GM12874 (cell line): ENCODE results near the gene PREX1.

Experiments used
- TF ChIP-seq, protein P1 (sequence below): IDR thresholded peaks from 2 replicates; pipeline ENCODE4 v1.5.1; 2011; ENCODE audit warnings: low read depth, mild to moderate bottlenecking, control low read depth, low read length, moderate library complexity; ENCODE audit not compliant: insufficient read depth

PREX1 gene

DNA sequence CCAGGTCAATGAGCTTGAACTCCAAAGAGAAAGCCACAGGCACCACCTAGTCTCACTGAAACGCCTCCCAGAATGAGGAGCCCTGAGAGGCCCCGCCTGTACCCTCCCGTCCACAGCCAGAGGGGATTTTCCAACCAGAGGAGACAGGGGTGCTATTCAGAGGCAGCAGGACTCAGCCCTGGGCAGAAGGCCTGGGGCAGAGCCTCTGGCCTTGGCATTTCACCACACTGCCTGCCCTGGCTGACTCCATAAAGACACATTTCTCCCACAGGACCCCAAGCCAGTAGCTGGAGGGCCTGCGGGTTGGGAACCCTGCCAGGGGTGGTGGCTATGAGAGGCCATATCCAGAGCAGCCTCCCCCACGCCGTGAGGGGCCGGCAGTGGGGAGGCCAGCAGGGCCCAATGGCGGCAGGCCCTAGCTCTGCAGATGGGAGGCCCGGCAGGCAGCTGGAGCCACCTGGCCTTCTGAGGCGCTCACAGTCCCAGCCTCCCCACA is 159.3 kb downstream of the PREX1 start:
- TF ChIP-seq, protein P1, sequence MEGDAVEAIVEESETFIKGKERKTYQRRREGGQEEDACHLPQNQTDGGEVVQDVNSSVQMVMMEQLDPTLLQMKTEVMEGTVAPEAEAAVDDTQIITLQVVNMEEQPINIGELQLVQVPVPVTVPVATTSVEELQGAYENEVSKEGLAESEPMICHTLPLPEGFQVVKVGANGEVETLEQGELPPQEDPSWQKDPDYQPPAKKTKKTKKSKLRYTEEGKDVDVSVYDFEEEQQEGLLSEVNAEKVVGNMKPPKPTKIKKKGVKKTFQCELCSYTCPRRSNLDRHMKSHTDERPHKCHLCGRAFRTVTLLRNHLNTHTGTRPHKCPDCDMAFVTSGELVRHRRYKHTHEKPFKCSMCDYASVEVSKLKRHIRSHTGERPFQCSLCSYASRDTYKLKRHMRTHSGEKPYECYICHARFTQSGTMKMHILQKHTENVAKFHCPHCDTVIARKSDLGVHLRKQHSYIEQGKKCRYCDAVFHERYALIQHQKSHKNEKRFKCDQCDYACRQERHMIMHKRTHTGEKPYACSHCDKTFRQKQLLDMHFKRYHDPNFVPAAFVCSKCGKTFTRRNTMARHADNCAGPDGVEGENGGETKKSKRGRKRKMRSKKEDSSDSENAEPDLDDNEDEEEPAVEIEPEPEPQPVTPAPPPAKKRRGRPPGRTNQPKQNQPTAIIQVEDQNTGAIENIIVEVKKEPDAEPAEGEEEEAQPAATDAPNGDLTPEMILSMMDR = no peak

DNA sequence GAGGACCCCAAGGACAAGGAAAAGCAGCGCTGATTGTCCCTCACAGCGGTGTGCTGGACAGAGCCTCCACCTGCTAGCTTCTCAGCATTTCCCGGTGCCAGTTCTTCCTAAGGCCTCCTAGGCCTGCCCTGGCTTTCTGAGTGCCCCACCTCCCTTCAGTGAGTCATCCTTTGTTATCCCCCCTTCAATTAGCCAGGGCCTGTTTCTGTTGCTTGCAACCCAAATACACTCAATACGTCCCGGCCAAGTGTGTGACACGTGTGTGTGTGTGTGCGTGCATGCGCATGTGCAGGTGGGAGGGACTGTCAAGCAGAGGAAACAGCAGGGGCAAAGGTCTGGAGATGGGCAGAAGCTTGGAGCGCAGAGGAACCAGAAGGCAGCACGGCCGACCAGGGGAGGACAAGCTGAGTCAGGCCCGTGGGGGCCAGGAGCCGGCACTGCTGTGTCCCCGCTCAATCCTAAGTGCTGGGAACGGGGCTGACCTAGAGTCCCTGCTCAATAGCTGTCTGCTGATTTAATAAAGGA is 159.8 kb downstream of the PREX1 start:
- TF ChIP-seq, protein P1 = no peak

- TF ChIP-seq, protein P1 = no peak
Measured at GRCh38 chr20:48667481-48667880, 160.3 kb downstream of the PREX1 start.

GRCh38 chr20:48665785-48666184 is 162.0 kb downstream of the PREX1 start:
- TF ChIP-seq, protein P1 = no peak

DNA sequence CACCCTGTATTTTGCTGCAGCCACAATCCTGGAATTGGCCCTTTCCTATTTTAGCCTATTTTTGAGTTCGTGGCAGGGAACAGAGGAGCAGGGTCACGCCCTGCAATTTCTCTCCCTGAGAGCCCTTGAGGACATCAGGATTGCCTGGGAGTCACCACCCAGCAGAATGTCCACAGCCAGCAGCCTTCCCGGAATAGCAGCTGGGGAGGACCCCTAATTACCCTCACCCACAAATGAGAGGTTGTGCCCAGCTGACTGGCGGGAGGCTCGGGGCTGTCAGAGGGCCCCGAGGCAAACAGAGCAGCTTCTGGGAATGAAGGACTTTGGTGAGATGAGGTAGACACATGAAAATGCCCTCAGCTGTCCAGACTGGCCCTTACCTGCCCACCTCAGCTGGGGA is 165.1 kb downstream of the PREX1 start:
- TF ChIP-seq, protein P1 = no peak

DNA sequence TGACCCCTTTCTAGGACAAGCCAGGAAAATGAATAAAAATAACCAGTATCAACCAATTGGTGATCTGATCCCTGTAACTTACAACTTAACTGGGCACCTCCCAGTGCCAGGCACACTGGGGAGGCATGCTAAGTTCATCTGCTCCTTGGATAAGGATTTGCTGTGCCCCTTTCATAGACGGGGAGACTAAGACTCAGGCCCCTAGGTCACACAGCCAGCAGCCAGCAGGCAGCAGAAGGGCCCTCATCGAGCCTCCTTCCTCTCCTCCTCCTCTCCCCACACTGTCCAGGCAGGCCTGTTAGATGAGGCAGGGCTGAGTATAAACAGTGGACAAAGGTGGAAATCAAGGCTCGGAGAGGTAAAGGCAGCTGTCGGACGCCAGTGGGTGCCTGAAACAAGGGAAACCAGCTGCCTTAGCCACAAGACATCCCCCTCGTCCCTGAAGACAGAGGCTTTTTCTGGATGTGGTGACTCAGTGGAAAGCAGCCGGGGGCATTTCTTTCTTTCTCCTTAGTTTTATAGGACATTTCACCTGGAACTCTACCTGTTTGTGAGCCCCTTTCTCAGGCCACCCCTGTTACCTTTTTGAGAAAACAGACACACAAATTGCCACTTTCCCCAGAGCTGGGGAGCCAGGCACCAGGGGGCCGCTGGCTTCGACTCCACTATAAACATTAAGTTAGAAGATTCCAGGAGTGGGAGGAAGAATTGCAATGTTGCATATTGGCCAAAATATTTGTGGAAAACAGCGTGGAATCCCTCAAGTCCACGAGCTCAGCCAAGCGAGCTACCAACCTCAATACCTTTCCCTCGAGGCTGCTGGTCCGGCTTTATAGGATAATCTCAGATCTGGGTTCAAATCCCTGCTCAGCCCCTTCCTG is 166.0 kb downstream of the PREX1 start:
- TF ChIP-seq, protein P1 = no peak

GRCh38 chr20:48660788-48661187 is 167.0 kb downstream of the PREX1 start:
- TF ChIP-seq, protein P1 = no peak
